ENCODE data around the gene C16orf78. TPM values are rescaled to one million over a fixed set of nuclear protein-coding genes. Genes with fewer than 3 reads are reported as not detected.

Gene C16orf78
- total RNA-seq, 2 donors from 2014 or later: not detected

DNA sequence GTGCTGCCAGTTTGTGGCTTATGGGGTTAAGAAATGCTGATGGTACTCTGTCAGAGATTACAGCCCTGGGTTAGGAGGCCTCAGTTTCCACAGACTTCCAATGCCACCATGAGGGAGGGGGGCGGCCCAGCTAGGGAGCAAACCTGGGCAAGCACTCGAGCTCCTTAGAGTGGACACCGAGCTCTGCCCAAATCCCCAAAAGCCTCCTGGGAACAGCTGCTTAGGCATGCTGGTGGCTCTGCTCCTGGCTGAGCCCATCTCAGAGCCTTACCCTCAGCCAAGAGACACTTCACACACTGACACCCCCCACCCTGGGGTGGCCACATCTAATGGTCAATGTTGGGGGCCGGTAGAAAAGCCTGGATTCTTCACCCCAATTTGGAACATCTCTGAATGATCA lies 66.1 kb downstream of the C16orf78 start:
- no peaks in the 10 kb centered on the region for H3K4me1 ChIP-seq
- DNase-seq: no peak
- TF ChIP-seq, protein P1, sequence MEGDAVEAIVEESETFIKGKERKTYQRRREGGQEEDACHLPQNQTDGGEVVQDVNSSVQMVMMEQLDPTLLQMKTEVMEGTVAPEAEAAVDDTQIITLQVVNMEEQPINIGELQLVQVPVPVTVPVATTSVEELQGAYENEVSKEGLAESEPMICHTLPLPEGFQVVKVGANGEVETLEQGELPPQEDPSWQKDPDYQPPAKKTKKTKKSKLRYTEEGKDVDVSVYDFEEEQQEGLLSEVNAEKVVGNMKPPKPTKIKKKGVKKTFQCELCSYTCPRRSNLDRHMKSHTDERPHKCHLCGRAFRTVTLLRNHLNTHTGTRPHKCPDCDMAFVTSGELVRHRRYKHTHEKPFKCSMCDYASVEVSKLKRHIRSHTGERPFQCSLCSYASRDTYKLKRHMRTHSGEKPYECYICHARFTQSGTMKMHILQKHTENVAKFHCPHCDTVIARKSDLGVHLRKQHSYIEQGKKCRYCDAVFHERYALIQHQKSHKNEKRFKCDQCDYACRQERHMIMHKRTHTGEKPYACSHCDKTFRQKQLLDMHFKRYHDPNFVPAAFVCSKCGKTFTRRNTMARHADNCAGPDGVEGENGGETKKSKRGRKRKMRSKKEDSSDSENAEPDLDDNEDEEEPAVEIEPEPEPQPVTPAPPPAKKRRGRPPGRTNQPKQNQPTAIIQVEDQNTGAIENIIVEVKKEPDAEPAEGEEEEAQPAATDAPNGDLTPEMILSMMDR (IDR thresholded peaks at IDR 0.05): no peak
- no peaks in the 10 kb centered on the region for H3K9me3 ChIP-seq
- no peak overlapping the region for H3K27ac ChIP-seq
- intact Hi-C loops (cut with DNase I): no loop called here
- no peak overlapping the region for H3K9ac ChIP-seq (ENCODE audit: low read depth in 2 of 2, low read length in 2 of 2)
- no peaks in the 10 kb centered on the region for H3K27me3 ChIP-seq
- H3K36me3 ChIP-seq: no peaks in the 10 kb centered on the region
- no peak overlapping the region for H3K4me3 ChIP-seq

DNA sequence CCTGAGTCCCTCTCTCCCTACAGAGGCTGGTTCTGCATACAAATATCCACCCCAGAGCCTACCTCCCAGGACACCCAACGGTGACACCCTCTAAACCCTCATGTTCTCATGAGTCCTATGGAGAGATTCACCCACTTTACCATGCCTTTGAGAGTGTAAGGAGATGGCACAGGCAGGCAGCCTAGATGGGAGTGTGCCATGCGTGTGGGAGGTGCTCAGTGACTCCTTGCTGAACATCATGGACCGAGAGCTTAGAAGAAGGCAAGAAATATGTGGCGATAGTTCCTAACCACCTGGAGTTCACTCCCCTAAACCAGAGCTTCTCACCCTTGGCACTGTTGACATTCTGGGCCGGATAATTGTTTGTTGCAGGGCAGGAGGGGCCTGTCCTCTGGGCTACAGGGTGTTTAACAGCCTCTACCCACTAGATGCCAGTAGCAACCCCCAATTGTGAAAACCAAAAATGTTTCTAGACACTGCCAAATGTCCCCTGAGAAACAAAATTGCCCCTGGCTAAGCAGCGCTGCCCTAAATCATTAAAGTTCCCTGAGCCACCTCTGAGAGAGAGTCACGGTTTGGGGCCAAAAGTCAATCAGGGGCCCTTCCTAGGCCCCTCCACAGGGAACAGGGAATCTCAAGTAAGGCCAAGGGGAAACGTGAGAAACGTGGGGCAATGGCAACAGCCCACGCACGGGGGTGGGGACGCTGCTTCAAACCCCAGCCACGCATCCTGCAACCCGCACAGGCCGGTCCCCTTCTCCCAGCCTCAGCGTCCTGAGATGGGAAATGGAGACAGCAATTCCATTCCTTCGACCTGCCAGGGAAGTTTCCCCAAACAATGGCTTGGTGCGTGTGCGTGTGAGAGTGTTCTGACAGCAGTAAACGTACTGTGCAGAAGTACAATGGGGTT lies 66.8 kb downstream of the C16orf78 start:
- intact Hi-C loops (cut with DNase I): no loop called here
- Histone ChIP-seq H3K4me1 (no peaks in the 10 kb centered on the region), H3K9ac (ENCODE audit: low read depth in 2 of 2, low read length in 2 of 2) (no peak overlapping the region), H3K36me3 (no peaks in the 10 kb centered on the region), H3K9me3 (no peaks in the 10 kb centered on the region), H3K27me3 (no peaks in the 10 kb centered on the region), H3K27ac (no peak overlapping the region), H3K4me3 (no peak overlapping the region)
- no peak for DNase-seq
- TF ChIP-seq, protein P1 (IDR thresholded peaks at IDR 0.05): no peak

DNA sequence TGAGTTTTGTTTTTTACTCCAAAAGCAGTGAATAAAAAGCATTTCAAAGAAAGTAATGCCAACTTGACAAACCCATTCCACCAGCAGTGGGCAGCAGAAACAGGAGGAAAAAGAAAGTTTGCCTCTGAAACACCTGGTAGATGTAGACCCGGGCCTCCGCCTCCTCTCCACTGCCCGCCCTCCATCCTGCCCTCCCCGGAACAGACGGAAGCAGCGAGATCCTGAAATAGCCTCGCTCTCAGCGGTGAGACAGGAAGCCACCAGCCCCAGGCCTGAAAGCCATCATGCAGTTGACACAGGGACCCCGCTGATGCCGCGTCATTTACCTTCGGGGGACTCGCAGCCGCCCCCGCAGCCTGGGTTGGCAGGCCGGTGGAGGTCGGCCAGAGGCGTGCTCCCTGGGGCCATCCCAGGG lies 67.8 kb downstream of the C16orf78 start:
- intact Hi-C loops (cut with DNase I): no loop called here
- TF ChIP-seq, protein P1 (IDR thresholded peaks at IDR 0.05): no peak
- Histone ChIP-seq H3K36me3 (no peaks in the 10 kb centered on the region), H3K4me3 (no peak overlapping the region), H3K27me3 (no peaks in the 10 kb centered on the region), H3K4me1 (no peaks in the 10 kb centered on the region), H3K9me3 (no peaks in the 10 kb centered on the region), H3K9ac (ENCODE audit: low read depth in 2 of 2, low read length in 2 of 2) (no peak overlapping the region), H3K27ac (no peak overlapping the region)
- peak; percentile 38 for DNase-seq

DNA sequence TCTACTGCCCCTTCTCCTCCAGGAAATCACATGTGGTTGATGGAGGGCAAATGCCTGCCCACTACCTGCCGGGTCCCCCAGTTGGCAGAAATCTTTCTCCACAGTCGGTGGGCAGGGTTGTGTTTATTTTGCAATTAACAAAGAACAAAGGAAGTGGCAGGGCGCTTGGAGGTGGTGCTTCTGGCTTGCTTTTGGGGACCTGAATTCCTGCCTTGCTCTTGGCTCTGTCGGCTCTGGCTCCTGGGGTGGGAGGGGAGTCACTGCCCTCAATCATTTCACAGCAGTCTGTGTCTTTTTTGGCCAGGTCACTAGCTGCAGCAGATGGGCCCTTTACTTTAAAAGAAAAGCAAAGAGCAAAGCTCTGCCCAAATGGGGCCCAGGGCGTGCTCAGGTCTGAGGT lies 69.2 kb downstream of the C16orf78 start:
- Histone ChIP-seq H3K4me1 (no peaks in the 10 kb centered on the region), H3K36me3 (no peaks in the 10 kb centered on the region), H3K9me3 (no peaks in the 10 kb centered on the region), H3K27me3 (no peaks in the 10 kb centered on the region), H3K4me3 (no peak overlapping the region), H3K9ac (ENCODE audit: low read depth in 2 of 2, low read length in 2 of 2) (no peak overlapping the region), H3K27ac (no peak overlapping the region)
- intact Hi-C loops (cut with DNase I): no loop called here
- DNase-seq: no peak
- TF ChIP-seq, protein P1 (IDR thresholded peaks at IDR 0.05): no peak

DNA sequence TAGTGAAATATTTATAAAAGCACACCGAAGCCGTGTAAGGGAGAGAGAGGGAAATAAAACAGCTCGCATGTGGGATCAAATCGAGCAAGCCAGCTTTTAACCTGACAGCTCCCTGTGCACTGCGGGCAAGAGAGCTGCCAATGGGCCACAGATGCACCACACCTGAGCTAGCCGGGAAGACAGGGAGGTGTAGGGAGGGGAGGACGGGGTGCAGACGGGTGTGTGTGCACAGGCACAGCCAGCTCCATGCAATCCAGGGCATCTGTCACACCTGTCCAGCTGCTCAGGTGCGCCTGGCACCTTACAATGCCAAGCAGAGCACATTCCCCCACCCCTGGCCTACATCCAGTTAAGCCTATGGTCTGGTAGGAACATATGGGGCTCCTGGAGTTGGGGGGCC lies 70.0 kb downstream of the C16orf78 start:
- H3K4me1 ChIP-seq: no peaks in the 10 kb centered on the region
- no peaks in the 10 kb centered on the region for H3K36me3 ChIP-seq
- no peaks in the 10 kb centered on the region for H3K9me3 ChIP-seq
- intact Hi-C loops (cut with DNase I): no loop called here
- H3K9ac ChIP-seq (ENCODE audit: low read depth in 2 of 2, low read length in 2 of 2): no peak overlapping the region
- H3K27me3 ChIP-seq: no peaks in the 10 kb centered on the region
- DNase-seq: no peak
- no peak overlapping the region for H3K4me3 ChIP-seq
- TF ChIP-seq, protein P1 (IDR thresholded peaks at IDR 0.05): no peak
- H3K27ac ChIP-seq: no peak overlapping the region

All from colonic mucosa (tissue), 4 donors.